Hepatic stellate cell (primary cell): ENCODE results near the gene SCARF2.
A peak's percentile ranks its signal among the peaks of the same experiment; 100 is the strongest.
"Not testable (repeated sequence)": the region's sequence is repeated elsewhere in the genome, so short reads cannot be mapped to it uniquely, and the experiment has no call there.

ENCODE experiments used
- DNase-seq: peaks from one replicate; pipeline ENCODE4 v3.0.0; 2011; ENCODE audit warnings: low spot score

The SCARF2 gene

GRCh38 chr22:20428496-20429253, 8.9 kb downstream of the SCARF2 start:
- DNase-seq: no peak

DNA sequence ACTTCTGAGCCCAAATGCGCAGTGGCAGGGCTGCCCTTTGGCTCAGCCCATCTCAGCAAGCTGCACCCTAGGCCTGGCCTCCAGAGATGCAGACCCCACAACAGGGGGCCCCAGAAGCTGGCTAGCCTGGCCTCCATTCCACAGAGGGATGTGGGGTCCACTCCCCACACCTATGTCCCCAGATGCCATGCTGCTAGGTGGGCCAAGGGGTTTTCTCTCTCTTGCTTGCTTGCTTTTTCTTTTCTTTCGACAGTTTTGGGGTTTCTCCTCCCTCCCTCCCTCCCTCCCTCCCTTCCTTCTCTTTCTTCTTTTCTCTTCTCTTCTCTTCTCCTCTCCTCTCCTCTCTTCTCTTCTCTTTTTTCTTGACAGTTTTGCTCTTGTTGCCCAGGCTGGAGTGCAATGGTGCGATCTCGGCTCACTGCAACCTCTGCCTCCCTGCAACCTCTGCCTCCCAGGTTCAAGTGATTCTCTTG, 9.6 kb downstream of the SCARF2 start:
- DNase-seq: no peak

DNA sequence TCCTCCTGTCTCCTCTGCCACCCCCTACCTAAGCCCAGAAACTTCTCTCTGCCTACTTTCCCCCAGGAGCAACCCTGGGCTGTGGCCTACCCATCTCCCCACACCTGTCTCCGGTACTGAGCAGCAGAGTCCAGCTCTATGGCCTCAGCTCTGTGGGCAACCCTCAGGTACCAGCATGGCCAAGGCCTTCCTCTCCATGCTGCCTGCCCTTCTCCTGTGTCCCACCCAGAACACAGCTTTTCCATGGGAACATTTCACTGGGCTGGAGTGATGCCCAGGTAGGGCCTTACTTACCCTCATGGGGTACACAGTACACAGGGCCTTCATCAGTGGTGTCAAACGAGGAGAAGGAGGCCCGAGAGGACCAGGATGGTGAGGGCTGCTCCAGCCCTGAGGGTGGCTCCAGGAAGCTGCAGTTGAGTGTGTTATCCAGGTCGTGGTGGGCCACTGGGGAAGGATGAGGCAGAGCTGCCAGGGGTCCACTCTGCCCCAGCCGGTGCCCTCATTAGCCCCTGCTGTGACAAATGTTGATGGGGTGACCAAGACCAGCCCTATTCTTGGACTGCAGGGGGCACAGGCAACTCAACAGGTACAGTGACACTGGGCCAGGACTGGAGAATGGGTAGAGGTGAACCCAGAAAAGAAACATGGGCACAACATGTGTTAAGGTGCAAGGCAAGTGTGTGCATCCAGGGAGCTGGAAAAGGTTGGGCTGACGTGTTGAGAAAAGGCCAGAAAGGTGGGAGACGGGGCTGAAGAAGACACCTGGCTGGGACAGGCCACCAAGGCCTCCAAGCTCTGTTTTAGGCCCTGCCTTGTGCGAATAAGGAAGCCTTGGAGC, 10.3 kb downstream of the SCARF2 start:
- DNase-seq: no peak

DNA sequence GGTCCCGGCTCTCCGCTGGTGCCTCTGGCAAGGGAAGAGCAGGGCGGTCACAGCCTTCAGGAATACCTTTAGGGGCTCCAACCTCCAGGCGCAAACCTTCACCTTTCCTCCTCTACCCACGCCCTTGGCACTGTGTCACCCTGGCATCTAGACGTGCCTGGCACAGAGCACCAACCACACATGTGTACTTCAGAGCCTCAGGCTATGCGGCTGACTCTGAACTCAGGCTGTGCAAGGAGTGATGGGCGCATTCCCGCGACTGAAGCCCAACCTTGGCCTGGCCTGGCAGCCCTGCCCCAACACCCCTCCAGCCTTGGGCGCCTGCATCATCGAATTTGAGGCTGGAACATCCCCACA, 11.4 kb downstream of the SCARF2 start:
- no peak for DNase-seq

- no peak for DNase-seq
Measured at GRCh38 chr22:20425566-20426258, 11.9 kb downstream of the SCARF2 start.

- DNase-seq: no peak
Measured at GRCh38 chr22:20424932-20425565, 12.6 kb downstream of the SCARF2 start.

GRCh38 chr22:20424568-20424931, 13.1 kb downstream of the SCARF2 start:
- no peak for DNase-seq

- DNase-seq: no peak
Measured at GRCh38 chr22:20423906-20424551, 13.6 kb downstream of the SCARF2 start.

- no peak for DNase-seq
Measured at GRCh38 chr22:20423008-20423905, 14.4 kb downstream of the SCARF2 start.

- no peak for DNase-seq
Measured at GRCh38 chr22:20422271-20423007, 15.2 kb downstream of the SCARF2 start.

GRCh38 chr22:20421507-20421874, 16.1 kb downstream of the SCARF2 start:
- no peak for DNase-seq

DNA sequence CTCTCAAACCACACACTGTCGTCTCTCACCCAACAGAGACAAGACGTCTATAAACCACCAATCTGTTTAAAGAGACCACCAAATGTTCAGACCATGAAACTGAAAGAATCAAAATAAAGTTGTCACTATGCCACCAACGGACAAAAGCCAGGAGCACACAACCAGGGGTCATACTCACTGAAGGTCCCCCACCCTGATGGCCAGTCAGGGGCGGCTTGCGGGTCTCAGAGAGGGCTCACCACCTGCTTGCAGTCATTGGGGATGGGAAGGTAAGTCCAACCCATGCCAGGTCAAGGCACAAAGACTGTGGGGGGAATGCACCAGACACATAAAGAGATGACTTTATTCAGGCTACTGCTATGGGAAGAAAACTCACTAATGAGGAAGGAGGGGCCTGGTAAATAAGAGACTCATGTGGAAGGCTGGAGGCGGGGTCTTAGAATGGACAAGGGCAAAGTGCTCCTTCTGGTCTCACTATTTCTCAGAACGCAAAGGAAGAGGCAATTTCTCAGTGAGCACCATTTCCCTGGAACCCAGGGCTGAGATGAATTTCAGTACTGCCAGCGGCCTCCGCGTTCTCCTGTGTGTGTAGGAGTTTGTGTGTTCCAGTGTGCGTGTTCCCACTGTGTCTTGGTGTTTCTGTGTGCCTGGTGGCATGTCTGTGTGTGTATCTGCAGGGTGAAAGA, 17.3 kb downstream of the SCARF2 start:
- DNase-seq: no peak

DNA sequence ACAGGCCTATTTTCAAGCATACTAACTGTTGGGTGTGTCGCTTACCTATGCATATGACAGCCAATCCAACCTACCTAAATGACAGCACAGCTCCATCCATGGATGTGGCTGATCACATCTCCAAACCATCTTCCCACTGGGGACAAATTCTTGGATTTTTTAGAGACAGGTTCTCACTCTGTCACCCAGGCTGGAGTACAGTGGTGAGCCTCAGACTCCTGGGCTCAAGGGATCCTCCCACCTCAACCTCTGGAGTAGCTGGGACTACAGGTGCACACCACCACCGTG, 18.0 kb downstream of the SCARF2 start:
- no peak for DNase-seq

DNA sequence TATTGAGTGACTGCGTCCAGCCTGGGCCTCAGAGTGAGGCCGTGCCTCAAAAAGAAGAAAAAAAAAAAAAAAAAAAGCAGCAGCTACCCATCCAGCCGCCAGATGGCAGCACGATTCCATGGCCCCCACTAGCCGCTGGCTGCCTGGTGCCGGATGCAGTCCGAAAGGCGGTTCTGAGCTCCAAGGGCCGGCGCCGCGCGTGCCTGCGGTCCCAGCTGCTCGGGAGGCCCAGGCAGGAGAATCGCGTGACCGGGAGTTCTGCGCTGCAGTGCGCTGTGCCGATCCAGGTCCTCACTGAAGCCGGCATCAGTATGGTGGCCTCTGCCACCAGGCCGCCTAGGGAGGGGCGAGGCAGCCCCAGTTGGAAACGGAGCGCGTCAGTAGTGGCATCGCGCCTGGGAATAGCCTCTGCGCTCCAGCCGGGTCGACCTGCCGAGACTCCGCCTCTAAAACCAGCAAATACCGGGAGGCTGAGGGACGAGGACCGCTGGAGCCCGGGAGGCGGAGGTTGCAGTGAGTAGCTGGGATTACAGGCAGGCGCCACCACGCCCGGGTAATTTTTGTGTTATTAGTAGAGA, 19.3 kb downstream of the SCARF2 start:
- DNase-seq: peak; percentile 92

DNA sequence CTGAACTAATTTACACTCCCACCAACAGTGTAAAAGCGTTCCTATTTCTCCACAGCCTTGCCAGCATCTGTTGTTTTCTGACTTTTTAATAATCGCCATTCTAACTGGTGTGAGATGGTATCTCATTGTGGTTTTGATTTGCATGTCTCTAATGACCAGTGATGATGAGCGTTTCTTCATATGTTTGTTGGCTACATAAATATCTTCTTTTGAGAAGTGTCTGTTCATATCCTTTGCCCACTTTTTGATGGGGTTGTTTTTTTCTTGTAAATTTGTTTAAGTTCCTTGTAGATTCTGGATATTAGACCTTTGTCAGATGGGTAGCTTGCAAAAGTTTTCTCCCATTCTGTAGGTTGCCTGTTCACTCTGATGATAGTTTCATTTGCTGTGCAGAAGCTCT, 21.9 kb downstream of the SCARF2 start:
- not testable (repeated sequence) for DNase-seq

- not testable (repeated sequence) for DNase-seq
Measured at GRCh38 chr22:20415241-20415640, 22.4 kb downstream of the SCARF2 start.

DNA sequence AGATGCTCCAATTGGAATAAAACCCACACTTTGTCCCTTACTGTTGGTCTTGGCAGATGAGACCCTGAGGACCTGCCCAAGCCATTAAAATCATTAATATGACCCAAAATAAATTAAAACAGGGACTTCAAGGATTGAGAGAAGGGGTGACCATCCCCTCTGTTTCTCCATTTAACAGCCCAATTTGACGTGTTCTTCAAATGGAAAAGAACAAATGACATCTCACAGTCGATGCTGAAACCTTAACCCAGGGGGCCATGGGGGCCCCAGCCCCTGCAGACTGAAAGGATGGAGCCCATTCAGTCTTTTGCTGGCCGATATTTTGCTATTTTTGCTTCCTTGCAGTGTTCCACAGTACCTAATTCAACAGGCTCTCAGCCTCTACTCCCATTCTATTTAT, 23.2 kb downstream of the SCARF2 start:
- no peak for DNase-seq

DNA sequence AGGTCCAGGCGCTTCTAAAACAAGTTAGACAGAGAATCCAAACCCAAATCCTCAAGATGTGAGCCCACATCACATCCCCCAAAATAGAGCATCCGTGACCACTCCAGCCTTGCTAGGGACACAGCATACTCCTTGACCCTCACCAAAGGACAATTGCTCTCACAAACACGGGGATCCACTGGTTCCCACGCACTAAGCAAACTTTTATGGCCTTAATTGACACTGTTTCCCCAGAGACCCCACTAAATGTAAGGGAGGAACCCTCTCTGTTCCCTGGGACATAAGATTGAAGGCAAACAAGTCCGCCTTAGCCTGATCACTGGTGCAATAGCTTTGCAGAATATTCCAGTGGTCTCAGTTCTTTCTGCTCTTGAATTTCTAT, 23.6 kb downstream of the SCARF2 start:
- no peak for DNase-seq
